Stomach (tissue), 4 donors: ENCODE results near the gene CLRN3.

ENCODE experiments used
- EP300 ChIP-seq: sonication (generic); formaldehyde crosslinking; IDR thresholded peaks from one replicate; pipeline ENCODE4 v1.6.1; 2017; ENCODE audit warnings: antibody characterized with exemption
- POLR2A ChIP-seq, 4 donors: fragments of 450-650 bp; IDR thresholded peaks; one replicate each; pipeline ENCODE4 v1.6.1; 2016; ENCODE audit warnings: antibody characterized with exemption in 4 of 4, control low read depth in 2 of 4, mild to moderate bottlenecking in 1 of 4, moderate library complexity in 1 of 4
- POLR2AphosphoS5 ChIP-seq, 3 donors: sonication (generic); formaldehyde crosslinking; IDR thresholded peaks; one replicate each; pipeline ENCODE4 v1.6.1; 2016; ENCODE audit warnings: antibody characterized with exemption in 3 of 3
- TF ChIP-seq, protein P1 (sequence below), 7 experiments: fragments of 450-650 bp in 4 of 7; fragments of 200-600 bp in 3 of 7; sonication (generic) in 3 of 7; IDR thresholded peaks; one replicate each; pipeline ENCODE4 v1.5.1; 2016 to 2019; ENCODE audit warnings: antibody characterized with exemption in 7 of 7, control low read depth in 2 of 7, mild to moderate bottlenecking in 1 of 7

DNA sequence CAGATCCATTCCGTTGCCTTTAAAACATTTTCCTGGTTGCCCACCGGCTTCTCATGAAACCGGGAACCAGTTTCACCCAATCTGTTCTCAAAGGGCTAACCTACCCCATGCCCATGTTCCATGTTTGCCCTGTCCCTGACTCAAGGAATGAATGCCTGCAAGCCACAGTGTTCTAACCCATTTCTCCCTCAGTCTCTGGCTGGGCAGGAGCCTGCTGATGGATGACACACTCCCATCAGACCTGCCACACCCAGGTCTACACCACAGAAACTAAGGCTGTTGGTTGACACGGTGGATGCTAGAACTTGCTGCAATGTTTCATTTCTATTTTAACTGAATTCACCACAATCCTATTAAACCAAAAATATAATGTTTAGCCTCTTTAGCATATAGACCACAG lies 15.6 kb downstream of the CLRN3 start:
- TF ChIP-seq, protein P1, sequence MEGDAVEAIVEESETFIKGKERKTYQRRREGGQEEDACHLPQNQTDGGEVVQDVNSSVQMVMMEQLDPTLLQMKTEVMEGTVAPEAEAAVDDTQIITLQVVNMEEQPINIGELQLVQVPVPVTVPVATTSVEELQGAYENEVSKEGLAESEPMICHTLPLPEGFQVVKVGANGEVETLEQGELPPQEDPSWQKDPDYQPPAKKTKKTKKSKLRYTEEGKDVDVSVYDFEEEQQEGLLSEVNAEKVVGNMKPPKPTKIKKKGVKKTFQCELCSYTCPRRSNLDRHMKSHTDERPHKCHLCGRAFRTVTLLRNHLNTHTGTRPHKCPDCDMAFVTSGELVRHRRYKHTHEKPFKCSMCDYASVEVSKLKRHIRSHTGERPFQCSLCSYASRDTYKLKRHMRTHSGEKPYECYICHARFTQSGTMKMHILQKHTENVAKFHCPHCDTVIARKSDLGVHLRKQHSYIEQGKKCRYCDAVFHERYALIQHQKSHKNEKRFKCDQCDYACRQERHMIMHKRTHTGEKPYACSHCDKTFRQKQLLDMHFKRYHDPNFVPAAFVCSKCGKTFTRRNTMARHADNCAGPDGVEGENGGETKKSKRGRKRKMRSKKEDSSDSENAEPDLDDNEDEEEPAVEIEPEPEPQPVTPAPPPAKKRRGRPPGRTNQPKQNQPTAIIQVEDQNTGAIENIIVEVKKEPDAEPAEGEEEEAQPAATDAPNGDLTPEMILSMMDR (IDR thresholded peaks at IDR 0.05): no peak
- TF ChIP-seq POLR2A (IDR thresholded peaks at IDR 0.05) (no peak), EP300 (no peak), POLR2AphosphoS5 (IDR thresholded peaks at IDR 0.05) (no peak)
